ENCODE measurements around the gene PDE6G. TPM values are rescaled to one million over a fixed set of nuclear protein-coding genes. Genes with fewer than 3 reads are reported as not detected.

Gene PDE6G
- total and polyA plus RNA-seq, 2 of the 13 experiments (the other 11 are each of a cell fraction or from before 2014, with no cell fraction given) = 1.4 to 6.7 TPM

- TF ChIP-seq THRA (CRISPR knock-in tag; IDR thresholded peaks at IDR 0.05; ENCODE audit: borderline replicate concordance) (no peak; the same call in 1 of the 2 replicates), HNF4A (CRISPR knock-in tag; IDR thresholded peaks at IDR 0.05) (peak; percentile 29; the same call in 1 of the 2 replicates), ZBTB4 (CRISPR knock-in tag; IDR thresholded peaks at IDR 0.05; ENCODE audit: borderline replicate concordance) (no peak), ESRRA (CRISPR knock-in tag; IDR thresholded peaks at IDR 0.05; ENCODE audit: low read depth) (no peak), ZNF792 (CRISPR knock-in tag; IDR thresholded peaks at IDR 0.05) (no peak), ZNF432 (CRISPR knock-in tag; IDR thresholded peaks at IDR 0.05; ENCODE audit: borderline replicate concordance) (peak; percentile 19; the same call in 1 of the 2 replicates), ZNF597 (CRISPR knock-in tag; IDR thresholded peaks at IDR 0.05) (0 out of 2 replicates have a peak, but pooled peaks have one; percentile 19), ZZZ3 (CRISPR knock-in tag; IDR thresholded peaks at IDR 0.05; ENCODE audit: borderline replicate concordance) (no peak), ZNF713 (CRISPR knock-in tag; IDR thresholded peaks at IDR 0.05) (0 out of 2 replicates have a peak, but pooled peaks have one; percentile 5), PAWR (CRISPR knock-in tag; IDR thresholded peaks at IDR 0.05; ENCODE audit: borderline replicate concordance) (no peak), PAX8 (CRISPR knock-in tag; IDR thresholded peaks at IDR 0.05; ENCODE audit: borderline replicate concordance) (no peak), BCLAF1 (IDR thresholded peaks at IDR 0.05) (no peak), ZGPAT (CRISPR knock-in tag; IDR thresholded peaks at IDR 0.05) (no peak), FOSL2 (CRISPR knock-in tag; IDR thresholded peaks at IDR 0.05) (no peak), FOXO1 (CRISPR knock-in tag; IDR thresholded peaks at IDR 0.05) (no peak), CBFB (CRISPR knock-in tag; IDR thresholded peaks at IDR 0.05) (no peak)
These were observed 47.7 kb upstream of the PDE6G start (continued) for GRCh38 chr17:81703747-81704654.
